ENCODE results near the gene KRT23. TPM values are rescaled to one million over a fixed set of nuclear protein-coding genes. Genes with fewer than 3 reads are reported as not detected.

The KRT23 gene
- total RNA-seq, 2 experiments from 2014 or later = not detected

DNA sequence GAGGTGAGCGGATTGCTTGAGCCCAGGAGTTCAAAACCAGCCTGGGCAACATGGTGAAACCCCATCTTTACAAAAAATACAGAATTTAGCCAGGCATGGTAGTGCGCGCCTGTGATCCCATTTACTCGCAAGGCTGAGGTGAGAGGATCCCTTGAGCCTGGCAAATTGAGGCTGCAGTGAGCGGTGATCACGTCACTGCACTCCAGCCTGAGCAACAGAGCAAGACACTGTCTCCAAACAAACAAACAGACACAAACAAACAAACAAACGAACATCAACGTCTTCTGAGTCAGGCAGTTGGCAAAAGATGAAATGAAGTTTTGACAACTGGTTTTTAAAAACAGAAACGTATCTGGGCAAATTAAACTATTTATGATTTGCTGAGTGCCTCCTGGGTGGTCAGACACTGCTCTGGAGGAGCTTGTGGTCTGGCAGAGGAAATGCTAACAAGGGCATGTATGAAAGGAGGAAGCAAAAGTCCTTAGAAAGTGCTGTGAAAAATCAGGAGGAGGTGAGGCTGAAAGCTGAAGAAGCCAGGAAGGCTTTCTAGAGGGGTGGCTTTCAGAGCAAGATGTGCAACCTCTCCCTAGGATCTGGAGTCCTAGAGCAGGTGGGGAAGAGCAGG, 42.2 kb downstream of the KRT23 start:
- H3K27me3 Mint-ChIP-seq = peaks cover 42% of the 10 kb centered on the region
- H3K4me3 Mint-ChIP-seq = no peak overlapping the region
- H3K27ac Mint-ChIP-seq = no peak overlapping the region
- ATAC-seq (no peak), DNase-seq (no peak)
- CTCF ChIA-PET = no interaction called here
- no peaks in the 10 kb centered on the region for H3K4me1 Mint-ChIP-seq
- H3K9me3 Mint-ChIP-seq (ENCODE audit: low read depth) = no peaks in the 10 kb centered on the region
- no peaks in the 10 kb centered on the region for H3K36me3 Mint-ChIP-seq

DNA sequence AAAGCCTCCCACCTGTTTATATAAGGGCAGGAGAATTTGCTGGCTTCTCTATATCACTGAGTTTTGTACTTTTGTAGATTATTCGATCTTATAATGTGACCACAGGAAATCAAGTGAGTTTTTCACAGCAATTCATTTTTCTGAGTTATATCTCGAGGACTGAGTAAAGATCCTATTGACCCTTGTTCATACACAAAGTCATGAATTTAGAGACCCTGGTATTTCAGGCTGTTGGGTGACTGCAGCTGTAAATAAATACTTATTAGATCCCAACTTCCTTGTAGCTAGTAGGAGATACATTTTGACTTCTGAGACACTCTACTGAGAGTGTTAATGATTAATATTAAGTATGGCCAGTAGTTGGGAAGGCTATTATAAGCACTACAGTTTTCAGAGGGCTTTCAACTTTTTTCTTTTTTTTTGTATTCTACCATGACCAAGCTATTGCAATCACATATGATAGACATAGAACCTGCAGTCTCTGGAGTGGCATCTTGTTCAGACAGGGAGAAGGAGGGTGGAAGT, 49.2 kb downstream of the KRT23 start:
- Mint-ChIP-seq H3K27me3 (peaks cover 52% of the 10 kb centered on the region), H3K27ac (no peak overlapping the region), H3K36me3 (no peaks in the 10 kb centered on the region), H3K9me3 (ENCODE audit: low read depth) (no peaks in the 10 kb centered on the region), H3K4me1 (no peaks in the 10 kb centered on the region), H3K4me3 (no peak overlapping the region)
- CTCF ChIA-PET = interaction anchor here (1.7 kb wide), 1 partner anchor 760 kb away, joined by 6 read pairs; no protein-coding TSS in a partner anchor
- ATAC-seq = no peak
- DNase-seq = no peak

DNA sequence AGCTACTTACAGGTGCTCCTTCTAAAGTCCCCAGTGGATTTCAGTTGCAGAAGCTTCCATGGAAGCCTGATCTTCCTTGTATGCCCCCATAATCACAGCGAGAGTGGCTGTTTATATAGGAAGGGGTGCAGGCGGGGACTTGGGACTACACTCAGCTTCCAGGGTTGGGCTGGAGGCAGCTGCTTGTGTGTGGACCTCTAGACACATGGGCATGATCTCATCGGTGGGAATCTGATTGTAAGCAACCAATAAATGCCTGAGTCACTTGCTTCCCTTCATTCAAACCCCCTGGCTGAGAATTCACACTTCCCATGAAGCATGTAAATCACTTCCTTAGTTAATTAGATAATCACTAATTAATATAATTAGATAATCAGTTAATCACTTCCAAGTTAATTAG, 51.4 kb downstream of the KRT23 start:
- DNase-seq (no peak), ATAC-seq (no peak)
- H3K36me3 Mint-ChIP-seq = no peaks in the 10 kb centered on the region
- peaks cover 49% of the 10 kb centered on the region for H3K27me3 Mint-ChIP-seq
- no peak overlapping the region for H3K4me3 Mint-ChIP-seq
- H3K9me3 Mint-ChIP-seq (ENCODE audit: low read depth) = no peaks in the 10 kb centered on the region
- no peaks in the 10 kb centered on the region for H3K4me1 Mint-ChIP-seq
- CTCF ChIA-PET = interaction anchor here (1.0 kb wide), 1 partner anchor 40 kb away, joined by 3 read pairs; no protein-coding TSS in a partner anchor
- no peak overlapping the region for H3K27ac Mint-ChIP-seq

DNA sequence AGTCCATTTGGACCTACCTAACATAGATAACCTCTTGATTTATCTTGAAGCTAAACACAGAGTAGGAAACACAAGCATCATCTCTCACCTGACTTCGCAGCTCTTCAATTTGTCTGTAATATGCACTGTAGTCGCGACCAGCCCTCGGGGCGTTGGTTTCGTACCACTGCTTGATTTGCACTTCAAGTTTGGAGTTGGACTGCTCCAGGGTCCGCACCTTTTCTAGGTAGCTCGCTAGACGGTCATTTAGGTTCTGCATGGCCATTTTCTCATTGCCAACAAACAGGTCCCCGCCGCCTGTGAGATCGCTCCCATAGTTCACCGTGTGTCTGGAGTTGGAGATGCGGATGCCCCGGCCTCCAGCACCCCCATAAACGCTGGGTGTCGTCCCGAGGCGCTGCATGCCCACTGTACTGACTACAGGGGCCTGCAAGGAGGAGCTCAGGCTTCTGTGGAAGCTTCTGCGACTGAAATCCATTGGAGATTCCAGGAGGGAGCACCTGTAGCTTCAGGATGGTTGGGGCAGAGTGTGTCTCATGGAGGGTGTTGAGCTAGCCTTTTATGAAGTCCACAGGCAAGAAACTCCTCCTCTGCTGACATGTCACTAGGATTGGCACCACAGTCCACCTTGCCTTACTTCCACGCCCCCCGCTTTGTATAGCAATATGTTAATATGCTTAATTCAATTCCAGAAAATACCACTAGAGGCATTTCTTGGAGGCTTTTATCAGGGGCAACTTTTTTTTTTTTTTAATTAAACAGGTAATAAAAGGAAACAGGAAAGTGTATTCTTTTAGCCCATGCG, 52.5 kb downstream of the KRT23 start, which contains the start of gene KRT20:
KRT20 (minus strand) TSS at position 535 of the 805 bp plus-strand sequence; CDS start at position 478, 57 bp downstream.
- CTCF ChIA-PET = interaction anchor here (0.7 to 1.5 kb wide), 3 partner anchors 12 to 438 kb away, joined by 3 read pairs; no protein-coding TSS in a partner anchor
- Mint-ChIP-seq H3K4me1 (no peaks in the 10 kb centered on the region), H3K4me3 (no peak within 1 kb of the TSS), H3K27me3 (peaks cover 49% of the 10 kb centered on the region), H3K27ac (no peak within 1 kb of the TSS), H3K36me3 (no peaks in the 10 kb centered on the region), H3K9me3 (ENCODE audit: low read depth) (no peaks in the 10 kb centered on the region)
- DNase-seq = no peak
- no peak for ATAC-seq

- CTCF ChIA-PET = interaction anchor here (1.0 to 1.5 kb wide), 2 partner anchors 21 to 765 kb away, joined by 3 read pairs; no protein-coding TSS in a partner anchor
- ATAC-seq = no peak
- H3K27me3 Mint-ChIP-seq = peaks cover 39% of the 10 kb centered on the region
- no peaks in the 10 kb centered on the region for H3K9me3 Mint-ChIP-seq (ENCODE audit: low read depth)
- no peak for DNase-seq
- H3K4me1 Mint-ChIP-seq = no peaks in the 10 kb centered on the region
- no peaks in the 10 kb centered on the region for H3K36me3 Mint-ChIP-seq
- no peak overlapping the region for H3K4me3 Mint-ChIP-seq
- H3K27ac Mint-ChIP-seq = no peak overlapping the region
These were observed 53.7 kb downstream of the KRT23 start for GRCh38 chr17:40883626-40884334.

GRCh38 chr17:40883031-40883430, 54.4 kb downstream of the KRT23 start:
- ATAC-seq (no peak), DNase-seq (no peak)
- Mint-ChIP-seq H3K36me3 (no peaks in the 10 kb centered on the region), H3K9me3 (ENCODE audit: low read depth) (no peaks in the 10 kb centered on the region), H3K27ac (no peak overlapping the region), H3K4me3 (no peak overlapping the region), H3K27me3 (peaks cover 32% of the 10 kb centered on the region), H3K4me1 (no peaks in the 10 kb centered on the region)
- CTCF ChIA-PET = interaction anchor here (1.0 kb wide), 1 partner anchor 766 kb away, joined by 3 read pairs; no protein-coding TSS in a partner anchor

GRCh38 chr17:40879026-40879425, 58.4 kb downstream of the KRT23 start:
- Mint-ChIP-seq H3K9me3 (ENCODE audit: low read depth) (no peaks in the 10 kb centered on the region), H3K4me3 (no peak overlapping the region), H3K27me3 (peaks cover 16% of the 10 kb centered on the region), H3K36me3 (no peaks in the 10 kb centered on the region), H3K4me1 (no peaks in the 10 kb centered on the region), H3K27ac (no peak overlapping the region)
- DNase-seq = no peak
- ATAC-seq = no peak
- CTCF ChIA-PET = interaction anchor here (1.0 kb wide), 1 partner anchor 22 kb away, joined by 3 read pairs; no protein-coding TSS in a partner anchor

GRCh38 chr17:40878044-40878443, 59.4 kb downstream of the KRT23 start:
- ATAC-seq = no peak
- H3K9me3 Mint-ChIP-seq (ENCODE audit: low read depth) = no peaks in the 10 kb centered on the region
- no peaks in the 10 kb centered on the region for H3K4me1 Mint-ChIP-seq
- no peak for DNase-seq
- H3K27ac Mint-ChIP-seq = no peak overlapping the region
- no peak overlapping the region for H3K4me3 Mint-ChIP-seq
- peaks cover 9% of the 10 kb centered on the region for H3K27me3 Mint-ChIP-seq
- no peaks in the 10 kb centered on the region for H3K36me3 Mint-ChIP-seq
- CTCF ChIA-PET = interaction anchor here (0.6 to 1.0 kb wide), 2 partner anchors 23 to 853 kb away, joined by 3 read pairs; no protein-coding TSS in a partner anchor

DNA sequence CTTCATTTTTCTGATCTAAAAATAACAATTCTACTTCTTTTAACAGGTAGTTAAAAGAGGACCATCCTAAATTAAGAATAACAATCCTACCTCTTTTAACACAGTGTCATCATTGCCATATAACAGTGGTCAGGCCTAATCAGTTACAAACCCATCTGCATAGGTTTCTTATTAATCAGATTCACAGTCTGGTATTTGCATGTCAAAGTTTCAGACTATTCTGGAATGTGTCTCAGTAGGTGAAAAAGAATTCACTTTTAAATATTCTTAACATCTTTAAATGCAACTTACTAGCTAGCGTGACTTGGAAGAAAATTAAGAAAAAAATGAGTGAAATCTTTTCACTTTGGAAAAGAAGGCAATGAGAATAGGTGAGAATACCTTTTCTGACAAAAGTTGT, 63.6 kb downstream of the KRT23 start:
- H3K27ac Mint-ChIP-seq = no peak overlapping the region
- CTCF ChIA-PET = no interaction called here

DNA sequence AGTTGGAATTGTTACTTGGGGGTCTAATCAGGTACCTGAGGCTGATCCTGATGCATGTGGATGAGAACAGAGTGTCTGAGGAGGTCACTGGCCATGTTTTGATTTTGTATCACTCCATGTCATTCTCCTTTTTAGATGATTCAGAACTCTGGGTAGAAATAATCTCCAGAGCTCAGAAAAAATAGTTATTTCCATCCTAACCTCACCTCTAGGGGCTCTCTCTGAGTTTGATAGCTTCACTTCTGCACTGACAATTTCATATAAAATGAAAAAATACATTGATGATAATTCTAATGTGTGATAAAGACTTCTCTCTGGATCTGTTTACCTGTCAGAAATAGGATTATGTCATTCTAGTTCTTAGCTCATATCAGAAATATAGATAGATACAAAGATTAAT, 64.2 kb downstream of the KRT23 start:
- Mint-ChIP-seq H3K9me3 (ENCODE audit: low read depth) (no peaks in the 10 kb centered on the region), H3K4me1 (no peaks in the 10 kb centered on the region), H3K27ac (no peak overlapping the region), H3K27me3 (peaks cover 29% of the 10 kb centered on the region), H3K4me3 (no peak overlapping the region), H3K36me3 (no peaks in the 10 kb centered on the region)
- ATAC-seq (no peak), DNase-seq (no peak)
- CTCF ChIA-PET = no interaction called here

More for the DNA sequence above, 63.6 kb downstream of the KRT23 start:
- no peaks in the 10 kb centered on the region for H3K9me3 Mint-ChIP-seq (ENCODE audit: low read depth)
- H3K27me3 Mint-ChIP-seq = peaks cover 28% of the 10 kb centered on the region
- H3K4me1 Mint-ChIP-seq = no peaks in the 10 kb centered on the region
- ATAC-seq (no peak), DNase-seq (no peak)
- no peaks in the 10 kb centered on the region for H3K36me3 Mint-ChIP-seq
- H3K4me3 Mint-ChIP-seq = no peak overlapping the region

Other genes starting within 250 kb of the KRT23 start
- gene KRT24, start 233.9 kb downstream of the KRT23 start, total RNA-seq = not detected
- gene KRT25, start 182.3 kb downstream of the KRT23 start, total RNA-seq = not detected
- not detected for gene KRT26, start 165.4 kb downstream of the KRT23 start, total RNA-seq
- not detected for gene KRT27, start 155.1 kb downstream of the KRT23 start, total RNA-seq
- gene KRT28, start 137.7 kb downstream of the KRT23 start, total RNA-seq = not detected
- gene KRT10, start 115.0 kb downstream of the KRT23 start, total RNA-seq = 10 to 100 TPM; 19.2 to 33.7 TPM
- gene KRT12, start 70.4 kb downstream of the KRT23 start, total RNA-seq = not detected
- not detected for gene KRT20, start 52.4 kb downstream of the KRT23 start, total RNA-seq
- gene KRT39, start 29.3 kb upstream of the KRT23 start, total RNA-seq = not detected
- not detected for gene KRT40, start 46.7 kb upstream of the KRT23 start, total RNA-seq
- not detected for gene KRTAP3-3, start 56.5 kb upstream of the KRT23 start, total RNA-seq
- gene KRTAP3-2, start 62.3 kb upstream of the KRT23 start, total RNA-seq = not detected
- gene KRTAP3-1, start 71.5 kb upstream of the KRT23 start, total RNA-seq = not detected
- gene KRTAP1-5, start 89.6 kb upstream of the KRT23 start, total RNA-seq = not detected
- gene KRTAP1-4, start 92.5 kb upstream of the KRT23 start, total RNA-seq = not detected
- not detected for gene KRTAP1-3, start 97.2 kb upstream of the KRT23 start, total RNA-seq
- not detected for gene KRTAP1-1, start 103.8 kb upstream of the KRT23 start, total RNA-seq
- not detected for gene KRTAP2-1, start 109.7 kb upstream of the KRT23 start, total RNA-seq
- not detected for gene KRTAP2-2, start 117.6 kb upstream of the KRT23 start, total RNA-seq
- not detected for gene KRTAP2-3, start 122.5 kb upstream of the KRT23 start, total RNA-seq
- gene KRTAP2-4, start 128.2 kb upstream of the KRT23 start, total RNA-seq = not detected
- not detected for gene KRTAP4-7, start 146.5 kb upstream of the KRT23 start, total RNA-seq
- not detected for gene KRTAP4-8, start 160.5 kb upstream of the KRT23 start, total RNA-seq
- gene KRTAP4-16, start 164.6 kb upstream of the KRT23 start, total RNA-seq = not detected
- gene KRTAP4-9, start 167.7 kb upstream of the KRT23 start, total RNA-seq = not detected
- gene KRTAP4-11, start 180.7 kb upstream of the KRT23 start, total RNA-seq = not detected
- gene KRTAP4-12, start 186.5 kb upstream of the KRT23 start, total RNA-seq = not detected
- not detected for gene KRTAP4-6, start 202.9 kb upstream of the KRT23 start, total RNA-seq
- gene KRTAP4-5, start 212.2 kb upstream of the KRT23 start, total RNA-seq = not detected
- not detected for gene KRTAP4-4, start 223.1 kb upstream of the KRT23 start, total RNA-seq
- gene KRTAP4-3, start 230.6 kb upstream of the KRT23 start, total RNA-seq = not detected
- not detected for gene KRTAP4-2, start 240.6 kb upstream of the KRT23 start, total RNA-seq
- not detected for gene KRTAP4-1, start 247.3 kb upstream of the KRT23 start, total RNA-seq